Measurements from ENCODE around the gene LMO7. TPM values are rescaled to one million over a fixed set of nuclear protein-coding genes. Genes with fewer than 3 reads are reported as not detected.

Gene LMO7
- total RNA-seq, 1 experiment from 2014 or later, result 102 TPM

GRCh38 chr13:75908141-75908540, 272.0 kb downstream of the LMO7 start:
- H3K27ac ChIP-seq, result no peak overlapping the region
- H3K4me1 ChIP-seq, result no peaks in the 10 kb centered on the region
- no peak overlapping the region for H3K4me3 ChIP-seq
- peak in 1 of 2 experiments; percentile 26 for DNase-seq
- no peaks in the 10 kb centered on the region for H3K36me3 ChIP-seq
- H3K9me3 ChIP-seq (replicated peaks), result no peaks in the 10 kb centered on the region
- H3K27me3 ChIP-seq, result no peaks in the 10 kb centered on the region

Other genes starting within 250 kb of the LMO7 start
- 16.9 and 18.4 TPM in 2 replicates for gene TBC1D4, start 154.2 kb upstream of the LMO7 start, total RNA-seq (2014; rRNA removed; shearing (Covaris generic))
- gene COMMD6, start 98.5 kb upstream of the LMO7 start, total RNA-seq (2014; rRNA removed; shearing (Covaris generic)), result 114 and 131 TPM in 2 replicates
- 53.3 and 59.2 TPM in 2 replicates for gene UCHL3, start 86.5 kb upstream of the LMO7 start, total RNA-seq (2014; rRNA removed; shearing (Covaris generic))

Measured in SJCRH30 (cell line).